Neural crest cell (in vitro differentiated cells): ENCODE results near the gene PRXL2B. TPM values are rescaled to one million over a fixed set of nuclear protein-coding genes. Genes with fewer than 3 reads are reported as not detected.

Experiments
- DNase-seq: peaks from one replicate; pipeline ENCODE4 v3.0.0; 2021; ENCODE audit warnings: low read depth, mixed read lengths, low spot score
- H3K27ac Mint-ChIP-seq: one replicate; pipeline ENCODE4 v1.8.0; 2021; ENCODE audit warnings: mild to moderate bottlenecking, mixed read lengths; ENCODE audit not compliant: unreplicated experiment
- H3K27me3 Mint-ChIP-seq: 2 replicates; pipeline ENCODE4 v1.8.0; 2021; ENCODE audit warnings: low read depth, mild to moderate bottlenecking, mixed read lengths
- H3K36me3 Mint-ChIP-seq: 2 replicates; pipeline ENCODE4 v1.8.0; 2021; ENCODE audit warnings: low read depth, mild to moderate bottlenecking, mixed read lengths
- H3K4me1 Mint-ChIP-seq: 2 replicates; pipeline ENCODE4 v1.8.0; 2021; ENCODE audit warnings: mixed read lengths
- H3K4me3 Mint-ChIP-seq: one replicate; pipeline ENCODE4 v1.8.0; 2021; ENCODE audit warnings: mild to moderate bottlenecking, mixed read lengths
- H3K9me3 Mint-ChIP-seq: 2 replicates; pipeline ENCODE4 v1.8.0; 2021; ENCODE audit warnings: mixed read lengths
- total RNA-seq: library from RNA; stranded (reverse); gene quantifications from 2 replicates; pipeline ENCODE4 v1.2.1, GENCODE V29; 2021
- TF ChIP-seq, protein P1 (sequence below): fragments of 200-600 bp; sonication (generic); conservative IDR thresholded peaks from 2 replicates; pipeline ENCODE4 v1.5.0; 2021; ENCODE audit warnings: antibody characterized with exemption, mild to moderate bottlenecking

The PRXL2B gene
- total RNA-seq, 1 donor from 2014 or later, result 51.3 TPM

DNA sequence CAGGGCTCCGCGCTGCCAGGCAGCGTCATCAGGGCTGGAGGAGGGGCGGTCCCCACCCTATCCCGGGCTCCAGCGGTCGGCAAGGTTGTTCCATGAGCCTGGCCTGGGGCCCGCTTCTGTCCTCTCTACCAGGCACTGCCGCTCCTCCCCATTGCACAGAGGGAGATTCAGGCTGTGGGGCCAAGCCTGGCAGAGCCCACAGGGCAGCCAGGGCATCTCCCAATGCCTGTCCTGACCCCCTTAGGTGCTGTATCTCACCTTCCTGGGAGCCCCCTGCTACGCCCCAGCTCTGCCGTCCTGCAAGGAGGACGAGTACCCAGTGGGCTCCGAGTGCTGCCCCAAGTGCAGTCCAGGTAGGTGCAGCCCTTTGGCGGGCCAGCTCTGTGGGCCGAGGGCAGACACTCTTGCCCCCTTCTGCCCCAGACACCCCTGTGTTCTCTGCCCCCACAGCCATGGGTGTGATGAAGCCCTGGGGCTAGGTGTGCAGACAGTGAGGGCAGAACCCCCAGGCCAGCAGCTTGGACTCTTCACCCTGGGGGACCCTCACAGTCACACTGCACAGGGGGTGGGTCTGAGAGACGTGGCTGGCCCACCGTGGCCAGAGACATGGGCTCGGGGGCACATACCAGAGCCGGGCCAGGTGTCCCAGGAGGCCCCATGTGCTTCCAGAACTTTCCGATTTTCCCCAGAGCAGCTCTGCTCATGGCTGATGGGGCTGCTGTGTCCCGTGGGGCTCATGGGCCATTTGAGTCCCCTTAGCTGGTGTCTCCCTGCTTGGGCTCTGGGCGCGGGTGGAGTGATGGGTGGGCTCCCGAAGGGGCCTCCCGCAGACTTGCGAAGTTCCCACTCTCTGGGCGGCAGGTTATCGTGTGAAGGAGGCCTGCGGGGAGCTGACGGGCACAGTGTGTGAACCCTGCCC is 28.8 kb upstream of the PRXL2B start:
- H3K9me3 Mint-ChIP-seq, result no peaks in the 10 kb centered on the region
- peak overlapping the region; percentile 35 for H3K27ac Mint-ChIP-seq
- no peak for DNase-seq
- TF ChIP-seq, protein P1, sequence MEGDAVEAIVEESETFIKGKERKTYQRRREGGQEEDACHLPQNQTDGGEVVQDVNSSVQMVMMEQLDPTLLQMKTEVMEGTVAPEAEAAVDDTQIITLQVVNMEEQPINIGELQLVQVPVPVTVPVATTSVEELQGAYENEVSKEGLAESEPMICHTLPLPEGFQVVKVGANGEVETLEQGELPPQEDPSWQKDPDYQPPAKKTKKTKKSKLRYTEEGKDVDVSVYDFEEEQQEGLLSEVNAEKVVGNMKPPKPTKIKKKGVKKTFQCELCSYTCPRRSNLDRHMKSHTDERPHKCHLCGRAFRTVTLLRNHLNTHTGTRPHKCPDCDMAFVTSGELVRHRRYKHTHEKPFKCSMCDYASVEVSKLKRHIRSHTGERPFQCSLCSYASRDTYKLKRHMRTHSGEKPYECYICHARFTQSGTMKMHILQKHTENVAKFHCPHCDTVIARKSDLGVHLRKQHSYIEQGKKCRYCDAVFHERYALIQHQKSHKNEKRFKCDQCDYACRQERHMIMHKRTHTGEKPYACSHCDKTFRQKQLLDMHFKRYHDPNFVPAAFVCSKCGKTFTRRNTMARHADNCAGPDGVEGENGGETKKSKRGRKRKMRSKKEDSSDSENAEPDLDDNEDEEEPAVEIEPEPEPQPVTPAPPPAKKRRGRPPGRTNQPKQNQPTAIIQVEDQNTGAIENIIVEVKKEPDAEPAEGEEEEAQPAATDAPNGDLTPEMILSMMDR, result no peak
- H3K27me3 Mint-ChIP-seq, result no peaks in the 10 kb centered on the region
- H3K36me3 Mint-ChIP-seq, result no peaks in the 10 kb centered on the region
- no peak overlapping the region for H3K4me3 Mint-ChIP-seq
- H3K4me1 Mint-ChIP-seq, result peaks cover 4% of the 10 kb centered on the region

DNA sequence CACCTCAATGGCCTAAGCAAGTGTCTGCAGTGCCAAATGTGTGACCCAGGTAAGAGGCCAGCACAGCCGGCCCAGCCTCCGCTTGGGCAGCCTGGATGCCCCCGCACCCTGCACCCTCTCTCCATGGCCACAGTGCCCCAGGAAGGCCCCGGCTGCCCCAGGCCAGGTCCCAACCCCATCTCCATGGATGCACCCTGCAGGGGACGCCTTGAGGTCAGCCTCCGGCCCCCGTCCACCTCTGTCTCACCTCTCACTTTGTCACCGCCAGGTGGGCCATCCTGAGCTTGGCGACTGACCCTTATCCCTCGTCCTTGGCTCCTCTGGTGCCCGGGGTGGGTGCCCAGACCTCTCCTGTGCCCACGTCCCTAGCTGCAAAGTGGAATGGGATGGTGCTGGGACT is 28.2 kb upstream of the PRXL2B start:
- TF ChIP-seq, protein P1, result no peak
- H3K9me3 Mint-ChIP-seq, result no peaks in the 10 kb centered on the region
- no peaks in the 10 kb centered on the region for H3K36me3 Mint-ChIP-seq
- no peak overlapping the region for H3K4me3 Mint-ChIP-seq
- H3K27ac Mint-ChIP-seq, result peak overlapping the region; percentile 71
- H3K27me3 Mint-ChIP-seq, result no peaks in the 10 kb centered on the region
- H3K4me1 Mint-ChIP-seq, result peaks cover 8% of the 10 kb centered on the region
- DNase-seq, result no peak

DNA sequence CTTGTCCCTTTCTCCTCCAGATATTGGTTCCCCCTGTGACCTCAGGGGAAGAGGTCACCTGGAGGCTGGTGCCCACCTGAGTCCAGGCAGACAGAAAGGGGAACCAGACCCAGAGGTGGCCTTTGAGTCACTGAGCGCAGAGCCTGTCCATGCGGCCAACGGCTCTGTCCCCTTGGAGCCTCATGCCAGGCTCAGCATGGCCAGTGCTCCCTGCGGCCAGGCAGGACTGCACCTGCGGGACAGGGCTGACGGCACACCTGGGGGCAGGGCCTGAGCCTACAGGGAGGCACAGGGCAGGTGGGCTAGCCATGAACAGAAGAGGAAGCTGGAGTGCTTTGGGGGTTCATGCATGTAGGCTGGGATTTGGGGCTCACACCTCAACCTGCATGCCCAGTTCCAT is 27.7 kb upstream of the PRXL2B start:
- H3K4me1 Mint-ChIP-seq, result peaks cover 8% of the 10 kb centered on the region
- no peak overlapping the region for H3K4me3 Mint-ChIP-seq
- no peaks in the 10 kb centered on the region for H3K36me3 Mint-ChIP-seq
- H3K9me3 Mint-ChIP-seq, result no peaks in the 10 kb centered on the region
- no peaks in the 10 kb centered on the region for H3K27me3 Mint-ChIP-seq
- no peak for DNase-seq
- TF ChIP-seq, protein P1, result no peak
- H3K27ac Mint-ChIP-seq, result no peak overlapping the region

DNA sequence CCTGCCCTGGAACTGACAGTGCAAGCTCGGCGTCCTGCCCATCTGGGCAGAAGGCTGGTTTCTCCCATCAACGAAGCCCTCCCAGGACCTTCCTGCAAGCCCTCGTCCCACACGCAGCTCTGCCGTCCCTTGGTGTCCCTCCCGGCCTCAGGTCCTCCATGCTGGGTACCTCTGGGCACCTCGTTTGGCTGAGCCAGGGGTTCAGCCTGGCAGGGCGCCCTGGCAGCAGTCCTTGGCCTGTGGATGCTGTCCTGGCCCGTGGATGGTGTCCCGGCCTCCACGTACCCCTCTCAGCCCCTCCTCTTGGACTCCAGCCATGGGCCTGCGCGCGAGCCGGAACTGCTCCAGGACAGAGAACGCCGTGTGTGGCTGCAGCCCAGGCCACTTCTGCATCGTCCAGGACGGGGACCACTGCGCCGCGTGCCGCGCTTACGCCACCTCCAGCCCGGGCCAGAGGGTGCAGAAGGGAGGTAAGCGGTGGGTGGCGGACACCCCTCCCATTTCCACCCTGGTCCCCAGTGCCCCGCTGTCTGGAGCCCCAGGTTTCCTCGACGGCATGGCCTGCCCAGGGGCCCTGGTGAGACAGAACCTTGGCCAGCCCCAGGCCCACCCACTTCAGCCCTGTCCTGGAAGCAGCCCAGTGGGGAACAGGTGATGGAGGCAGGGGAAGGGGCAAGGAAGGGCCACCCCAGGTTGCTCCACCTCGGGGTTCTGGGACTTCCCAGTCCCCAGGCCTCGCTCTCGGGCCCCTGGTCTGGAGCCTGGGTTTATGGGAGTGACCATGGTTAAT is 26.9 kb upstream of the PRXL2B start:
- H3K4me3 Mint-ChIP-seq, result no peak overlapping the region
- peaks cover 8% of the 10 kb centered on the region for H3K4me1 Mint-ChIP-seq
- H3K27ac Mint-ChIP-seq, result no peak overlapping the region
- no peaks in the 10 kb centered on the region for H3K27me3 Mint-ChIP-seq
- no peak for DNase-seq
- H3K9me3 Mint-ChIP-seq, result no peaks in the 10 kb centered on the region
- TF ChIP-seq, protein P1, result no peak
- no peaks in the 10 kb centered on the region for H3K36me3 Mint-ChIP-seq

DNA sequence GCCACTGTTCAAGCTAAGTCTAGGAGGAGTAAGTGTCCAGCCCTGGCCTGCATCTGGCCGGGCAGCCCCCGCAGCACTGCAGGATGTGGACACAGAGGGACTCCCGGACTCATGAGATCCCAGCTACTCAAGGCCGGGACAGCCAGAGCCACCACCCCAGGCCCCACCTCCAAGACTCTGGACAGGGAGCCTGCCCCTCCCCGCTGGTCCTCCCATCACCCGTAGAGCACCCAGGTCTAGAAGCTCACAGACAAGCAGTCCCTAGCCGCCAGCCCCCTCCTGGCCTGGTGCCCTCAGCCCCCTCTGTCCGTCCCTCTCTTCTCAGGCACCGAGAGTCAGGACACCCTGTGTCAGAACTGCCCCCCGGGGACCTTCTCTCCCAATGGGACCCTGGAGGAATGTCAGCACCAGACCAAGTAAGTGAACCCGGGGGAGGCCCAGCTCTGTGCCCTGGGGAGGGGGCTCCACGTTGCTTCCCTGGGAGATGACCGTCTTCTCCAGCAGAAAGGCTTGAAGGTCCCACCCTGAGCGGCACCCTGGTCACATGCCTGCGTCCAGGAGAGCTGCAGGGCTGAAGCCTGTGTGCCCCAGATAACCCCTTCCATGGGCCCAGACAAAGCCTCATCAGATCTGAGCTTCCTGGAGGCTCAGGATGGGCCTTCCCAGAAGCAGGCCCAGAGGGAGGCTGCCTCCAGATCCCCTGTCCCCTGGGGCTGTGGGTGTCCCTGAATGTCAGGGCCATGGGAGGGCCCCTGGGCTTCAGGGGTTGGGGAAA is 26.1 kb upstream of the PRXL2B start:
- Mint-ChIP-seq H3K27ac (no peak overlapping the region), H3K9me3 (no peaks in the 10 kb centered on the region), H3K4me1 (peaks cover 8% of the 10 kb centered on the region), H3K4me3 (no peak overlapping the region), H3K36me3 (no peaks in the 10 kb centered on the region), H3K27me3 (no peaks in the 10 kb centered on the region)
- TF ChIP-seq, protein P1, result no peak
- DNase-seq, result no peak
